ENCODE measurements around the gene TNPO2. TPM values are rescaled to one million over a fixed set of nuclear protein-coding genes. Genes with fewer than 3 reads are reported as not detected.
"Not testable (repeated sequence)": the region's sequence is repeated elsewhere in the genome, so short reads cannot be mapped to it uniquely, and the experiment has no call there.

Gene TNPO2
- total RNA-seq, 1 donor from 2014 or later, result 18.5 TPM

DNA sequence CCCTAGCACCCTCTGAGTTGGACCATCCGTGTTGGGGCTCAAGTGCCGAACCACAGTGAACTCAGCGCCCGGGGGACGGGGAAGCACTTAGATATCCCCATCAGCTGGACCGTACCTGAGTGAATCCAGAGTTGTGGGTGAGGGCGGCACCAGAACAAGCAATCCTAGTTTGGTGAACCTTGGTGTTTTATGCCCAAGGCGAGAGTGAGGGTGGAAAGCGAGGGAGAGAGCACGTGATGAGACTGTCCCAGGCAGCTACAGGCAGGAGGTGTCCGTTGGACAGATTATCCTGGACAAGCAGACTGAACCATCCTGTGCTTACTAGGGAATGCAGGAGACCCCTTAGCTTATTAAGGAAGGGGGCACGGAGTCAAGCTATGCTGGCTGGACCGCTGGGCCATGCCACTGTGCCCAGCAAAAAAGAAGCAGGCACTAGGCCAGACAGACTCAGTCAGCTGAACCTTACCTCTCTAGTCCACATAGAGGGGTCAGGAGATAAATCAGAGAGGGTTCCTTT, 14.2 kb upstream of the TNPO2 start:
- DNase-seq (ENCODE audit: low spot score), result no peak

DNA sequence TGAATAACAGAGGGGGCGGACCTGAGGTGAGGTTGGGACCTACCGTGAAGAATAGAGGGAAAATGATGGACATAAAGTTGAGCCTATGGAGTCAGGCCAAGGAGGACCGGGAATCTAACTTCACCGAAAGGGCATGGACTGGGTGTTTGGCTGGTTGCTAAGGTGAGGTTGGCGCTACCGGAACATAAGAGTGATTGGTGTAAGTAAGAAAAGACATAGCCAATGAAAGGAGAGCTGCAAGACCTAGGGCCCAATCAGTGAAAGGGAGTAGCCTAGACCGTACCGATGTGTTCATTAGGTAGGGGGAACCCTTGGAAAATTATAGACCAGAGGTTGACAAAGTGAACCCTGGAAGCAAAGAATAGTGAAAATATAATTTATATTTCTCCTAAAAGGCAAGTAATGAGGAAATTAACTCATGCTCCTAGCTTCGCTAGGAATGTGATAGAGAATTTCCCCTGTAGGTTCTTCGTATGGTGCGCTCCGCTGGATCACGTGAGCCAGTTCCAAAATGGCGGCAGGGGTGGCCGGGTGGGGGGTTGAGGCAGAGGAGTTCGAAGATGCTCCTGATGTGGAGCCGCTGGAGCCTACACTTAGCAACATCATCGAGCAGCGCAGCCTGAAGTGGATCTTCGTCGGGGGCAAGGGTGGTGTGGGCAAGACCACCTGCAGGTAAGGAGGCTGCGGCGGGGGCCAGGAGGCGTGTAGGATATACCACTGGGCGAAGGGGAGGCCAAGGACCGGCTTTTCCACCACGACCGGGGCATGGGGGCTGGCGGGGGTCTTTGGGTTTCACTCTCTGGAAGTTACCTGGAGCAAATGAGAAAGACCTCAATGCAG, 13.5 kb upstream of the TNPO2 start, which contains the start of gene GET3:
TSS of gene GET3 (plus strand) at position 503 of the 840 bp plus-strand sequence. CDS start at position 512, 9 bp downstream.
- peak; percentile 100 for DNase-seq (ENCODE audit: low spot score)

GRCh38 chr19:12733369-12734214, 9.9 kb upstream of the TNPO2 start:
- peak; percentile 32 for DNase-seq (ENCODE audit: low spot score)

- no peak for DNase-seq (ENCODE audit: low spot score)
Measured at GRCh38 chr19:12731337-12731736, 7.6 kb upstream of the TNPO2 start.

- no peak for DNase-seq (ENCODE audit: low spot score)
Measured at GRCh38 chr19:12730064-12730463, 6.3 kb upstream of the TNPO2 start.

- no peak for DNase-seq (ENCODE audit: low spot score)
Measured at GRCh38 chr19:12727745-12728433, 4.2 kb upstream of the TNPO2 start.

GRCh38 chr19:12726988-12727316, 3.2 kb upstream of the TNPO2 start:
- no peak for DNase-seq (ENCODE audit: low spot score)

GRCh38 chr19:12725612-12726011, 1.9 kb upstream of the TNPO2 start:
- DNase-seq (ENCODE audit: low spot score), result not testable (repeated sequence)

GRCh38 chr19:12723381-12723640, 421 bp downstream of the TNPO2 start:
- no peak for DNase-seq (ENCODE audit: low spot score)

DNA sequence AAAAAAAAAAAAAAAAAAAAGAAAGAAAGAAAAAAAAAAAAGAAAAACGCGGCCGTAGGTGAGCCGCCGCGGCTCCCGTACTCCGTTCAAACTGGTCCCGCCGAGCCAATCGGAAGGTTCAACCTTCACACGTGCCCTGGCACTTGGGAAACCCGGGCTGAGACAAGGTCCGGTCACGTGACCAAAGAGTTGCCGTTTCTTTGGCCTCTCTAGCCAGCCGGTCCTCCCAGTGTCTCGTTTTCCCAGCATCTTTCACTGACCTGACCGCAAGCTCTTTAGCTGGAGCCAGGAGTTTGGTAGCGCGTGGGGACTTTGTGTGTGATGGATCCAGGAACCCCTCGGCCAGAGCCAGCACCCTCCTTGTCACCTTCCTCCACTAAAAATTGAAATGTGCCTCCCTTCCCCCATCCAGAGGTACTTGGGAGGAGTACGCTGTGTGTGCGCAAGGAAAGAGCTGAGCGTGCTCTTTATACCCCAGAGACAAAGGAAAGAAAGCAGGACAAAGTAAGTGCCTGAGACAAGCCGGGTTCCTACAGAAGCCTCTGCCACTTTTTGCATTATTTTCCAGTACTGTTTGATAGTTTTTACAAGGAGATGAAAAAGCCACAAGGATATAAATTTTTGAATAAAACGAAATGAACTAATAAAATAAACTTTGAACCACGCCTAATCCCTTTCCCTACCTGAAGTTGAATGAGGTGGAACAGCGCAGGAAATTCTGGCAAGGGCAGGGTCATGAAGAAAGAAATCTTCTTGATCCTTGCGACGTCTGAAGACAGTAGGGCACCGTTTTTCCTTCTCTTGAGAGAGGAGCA, 959 bp downstream of the TNPO2 start:
- DNase-seq (ENCODE audit: low spot score), result peak; percentile 99

DNA sequence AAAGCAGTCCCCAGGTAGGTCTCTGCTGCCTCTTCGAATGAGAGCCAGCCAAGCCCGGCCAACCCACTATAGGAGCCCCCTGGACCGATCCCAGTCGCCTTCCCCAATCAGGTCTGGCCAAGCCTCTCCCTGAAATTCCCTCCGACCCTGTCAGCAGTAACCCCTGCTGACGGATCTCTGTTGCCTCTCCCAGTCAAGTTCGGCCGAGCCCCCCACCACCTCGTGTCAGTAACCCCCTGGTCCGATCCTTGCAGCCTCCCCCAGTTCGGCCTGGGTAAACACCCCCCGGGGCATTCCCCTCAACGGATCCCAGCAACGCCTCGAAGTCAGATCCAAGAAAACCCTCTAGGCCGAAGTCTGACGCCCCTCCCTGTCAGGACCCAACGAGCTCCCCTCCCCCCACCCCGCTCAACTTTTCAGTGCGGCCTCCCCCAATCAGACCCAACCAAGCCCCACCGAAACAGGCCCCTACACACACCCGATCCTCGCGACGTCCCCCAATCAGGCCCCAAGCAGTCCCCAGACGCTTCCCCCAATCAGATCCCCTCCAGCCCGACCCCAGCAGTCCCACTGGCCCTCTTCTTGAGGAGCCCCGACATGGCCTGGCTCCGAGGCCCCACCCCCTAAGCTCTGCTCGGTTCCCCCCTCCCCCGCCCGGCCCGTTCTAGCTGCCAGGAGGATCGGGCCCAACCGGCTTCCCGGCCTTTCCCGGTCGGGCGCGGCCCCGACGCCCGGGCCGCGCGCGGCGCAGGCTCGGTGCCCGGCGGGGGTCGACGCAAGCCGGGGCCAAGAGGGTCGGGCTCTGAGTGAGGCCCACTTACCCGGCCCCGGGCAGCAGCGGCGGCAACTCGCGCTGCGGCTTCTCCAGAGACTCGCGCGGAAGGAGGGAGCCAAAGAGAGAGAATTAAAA, 1.8 kb downstream of the TNPO2 start:
- DNase-seq (ENCODE audit: low spot score), result peak; percentile 75

GRCh38 chr19:12720851-12721655, 2.7 kb downstream of the TNPO2 start:
- peak; percentile 28 for DNase-seq (ENCODE audit: low spot score)

GRCh38 chr19:12720296-12720695, 3.4 kb downstream of the TNPO2 start:
- DNase-seq (ENCODE audit: low spot score), result no peak

GRCh38 chr19:12715929-12716328, 7.8 kb downstream of the TNPO2 start:
- DNase-seq (ENCODE audit: low spot score), result no peak

DNA sequence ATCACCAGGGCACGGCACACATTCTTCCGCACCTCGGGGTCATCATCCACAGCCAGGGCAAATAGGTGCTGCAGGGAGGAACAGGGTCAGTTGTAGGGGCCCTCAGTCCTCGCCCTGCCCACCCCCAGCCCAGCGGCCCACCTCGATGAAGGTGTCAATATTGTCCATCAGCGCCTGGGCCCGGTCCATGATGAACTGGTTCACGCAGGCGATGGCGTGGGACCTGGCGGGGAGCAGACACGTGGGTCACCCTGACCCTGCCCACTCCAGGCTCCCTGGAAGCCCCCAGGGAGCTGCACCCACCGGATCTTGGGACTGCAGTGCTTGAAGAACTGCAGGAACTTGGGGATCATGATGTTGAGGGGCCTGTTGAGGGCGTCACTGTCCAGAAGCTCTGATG, 8.6 kb downstream of the TNPO2 start:
- no peak for DNase-seq (ENCODE audit: low spot score)

GRCh38 chr19:12713304-12713703, 10.4 kb downstream of the TNPO2 start:
- DNase-seq (ENCODE audit: low spot score), result not testable (repeated sequence)

GRCh38 chr19:12712077-12712476, 11.7 kb downstream of the TNPO2 start:
- not testable (repeated sequence) for DNase-seq (ENCODE audit: low spot score)

- no peak for DNase-seq (ENCODE audit: low spot score)
Measured at GRCh38 chr19:12711187-12711586, 12.5 kb downstream of the TNPO2 start.

GRCh38 chr19:12708641-12709040, 15.1 kb downstream of the TNPO2 start:
- no peak for DNase-seq (ENCODE audit: low spot score)

All from umbilical cord (tissue), 2 donors.